K562 (cell line): ENCODE measurements around the gene EYA3. TPM values are rescaled to one million over a fixed set of nuclear protein-coding genes. Genes with fewer than 3 reads are reported as not detected.

Experiments used
- ADNP ChIP-seq: fragments of 200-800 bp; sonication (Bioruptor generic); IDR thresholded peaks from 2 replicates; pipeline ENCODE4 v1.6.1; 2016; ENCODE audit warnings: missing genetic modification characterization, missing compliant biosample characterization
- MAZ ChIP-seq, 2 experiments: fragments of 450-650 bp in 1 of 2; sonication (generic) in 1 of 2; formaldehyde crosslinking; IDR thresholded peaks in 1 of 2; conservative IDR thresholded peaks in 1 of 2; 2 replicates each; pipeline versions ENCODE4 v1.4.0 to v1.5.0; 2020; ENCODE audit warnings: mild to moderate bottlenecking in 1 of 2, missing genetic modification reagents in 1 of 2
- MGA ChIP-seq: fragments of 450-650 bp; IDR thresholded peaks from 2 replicates; pipeline ENCODE4 v1.6.1; 2016; ENCODE audit warnings: mild to moderate bottlenecking, moderate library complexity
- polyA plus RNA-seq, 8 experiments: library from polyadenylated mRNA; depleted of rRNA in 4 of 8; stranded (reverse) in 5 of 8; unstranded in 3 of 8; fragments of >200 nt; fragmentation: Nextera tagmentation in 2 of 8; fragmentation: Illumina TruSeq in 1 of 8; extraction: Ambion mirVana in 2 of 8; extraction: Trizol in 1 of 8; gene quantifications; 2 replicates each; pipeline versions ENCODE4 v1.2.1 to v1.2.3, GENCODE V29; 2011 to 2014; ENCODE audit warnings: inconsistent platforms in 1 of 8, missing spikeins in 1 of 8
- total RNA-seq, 7 experiments: library from RNA; depleted of rRNA in 6 of 7; stranded (reverse); fragments of >200 nt in 6 of 7; fragmentation: Illumina TruSeq in 2 of 7; extraction: Trizol in 2 of 7; gene quantifications; 2 replicates each; pipeline versions ENCODE4 v1.2.1 to v1.2.3, GENCODE V29; 2011 to 2021; ENCODE audit warnings: low replicate concordance in 1 of 7

Gene EYA3
- total and polyA plus RNA-seq, 9 of the 15 experiments (the other 6 are each of a cell fraction or from before 2014, with no cell fraction given) = 21.7 to 64.0 (median 43.6) TPM

GRCh38 chr1:28021064-28021463 is 67.3 kb downstream of the EYA3 start (continued):
- TF ChIP-seq ADNP (no peak), MGA (no peak), MAZ (CRISPR knock-in tag; conservative IDR thresholded peaks at IDR 0.05 in 1 of 2, IDR thresholded peaks at IDR 0.05 in 1 of 2) (no peak)
